Fibroblast of the aortic adventitia (primary cell): ENCODE results near the gene CDCA5. TPM values are rescaled to one million over a fixed set of nuclear protein-coding genes. Genes with fewer than 3 reads are reported as not detected.

Experiments
- DNase-seq: peaks from one replicate; pipeline ENCODE4 v3.0.0-alpha.2; 2010; ENCODE audit warnings: low read depth
- H3K4me3 ChIP-seq: 2 replicates; pipeline ENCODE4 v1.5.1; 2011; ENCODE audit warnings: low read depth, mild to moderate bottlenecking, control low read depth, low read length, moderate library complexity
- CTCF ChIP-seq: IDR thresholded peaks from 2 replicates; pipeline ENCODE4 v1.5.1; 2011; ENCODE audit warnings: mild to moderate bottlenecking, low read length, control low read depth, inconsistent platforms; ENCODE audit not compliant: insufficient read depth
- total RNA-seq: library from RNA; depleted of rRNA; stranded (reverse); fragments of >200 nt; gene quantifications from 2 replicates; pipeline ENCODE4 v1.2.3, GENCODE V29; 2012; ENCODE audit warnings: low replicate concordance

CDCA5 gene
- total RNA-seq, 1 donor = 19.3 TPM

- no peak overlapping the region for H3K4me3 ChIP-seq
- no peak for TF ChIP-seq CTCF
- DNase-seq = peak; percentile 66
These were observed 39.8 kb downstream of the CDCA5 start for GRCh38 chr11:65043881-65044501.

GRCh38 chr11:65042891-65043290, 40.9 kb downstream of the CDCA5 start:
- no peak for TF ChIP-seq CTCF
- no peak for DNase-seq
- H3K4me3 ChIP-seq = no peak overlapping the region

GRCh38 chr11:65040847-65041622, 42.8 kb downstream of the CDCA5 start, which contains the start of gene SAC3D1:
SAC3D1 (plus strand) TSS chr11:65041210; CDS start chr11:65041293, 83 bp downstream.
- TF ChIP-seq CTCF = no peak

GRCh38 chr11:65040520-65040846, 43.4 kb downstream of the CDCA5 start:
- peak overlapping the region; percentile 76 for H3K4me3 ChIP-seq
- TF ChIP-seq CTCF = no peak
- DNase-seq = no peak

More at GRCh38 chr11:65040847-65041622, 42.8 kb downstream of the CDCA5 start, which contains the start of gene SAC3D1:
- H3K4me3 ChIP-seq = peak within 1 kb of the TSS; percentile 76
- peak; percentile 92 for DNase-seq

GRCh38 chr11:65036931-65037330, 46.9 kb downstream of the CDCA5 start:
- TF ChIP-seq CTCF = no peak
- no peak overlapping the region for H3K4me3 ChIP-seq
- DNase-seq = no peak

- TF ChIP-seq CTCF = no peak
- no peak overlapping the region for H3K4me3 ChIP-seq
- no peak for DNase-seq
These were observed 48.3 kb downstream of the CDCA5 start for GRCh38 chr11:65035579-65035978.
